Measurements from ENCODE around the gene PSMA7. TPM values are rescaled to one million over a fixed set of nuclear protein-coding genes. Genes with fewer than 3 reads are reported as not detected.

PSMA7 gene
- total RNA-seq, 6 experiments from 2014 or later, result 296 to 357 (median 334) TPM

DNA sequence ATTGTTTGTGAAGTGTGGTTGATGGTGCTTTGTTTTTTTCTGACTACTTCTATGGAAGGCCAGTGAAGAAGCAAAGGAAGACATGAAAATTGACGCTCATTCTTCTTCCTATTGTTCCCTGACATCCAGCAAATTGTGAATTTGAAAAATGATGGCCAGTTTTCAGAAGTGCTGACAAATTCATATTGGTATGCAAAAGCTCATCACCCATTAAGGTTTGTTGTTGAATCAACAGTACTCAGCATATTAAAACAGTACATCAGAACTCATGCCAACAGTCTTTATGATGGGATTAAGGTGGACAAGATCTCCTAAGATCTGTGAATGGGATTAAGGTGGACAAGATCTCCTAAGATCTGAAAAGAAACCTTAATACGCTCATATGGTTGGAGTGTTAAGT lies 38.6 kb upstream of the PSMA7 start:
- no peaks in the 10 kb centered on the region; the same call in 1 of the 2 replicates for H3K27me3 Mint-ChIP-seq (ENCODE audit: insufficient read depth)
- peak overlapping the region; percentile 96 for H3K4me3 Mint-ChIP-seq
- peak overlapping the region; percentile 94 for H3K27ac Mint-ChIP-seq
- peaks cover 7% of the 10 kb centered on the region for H3K36me3 Mint-ChIP-seq (ENCODE audit: low read depth)
- H3K9me3 Mint-ChIP-seq, result no peaks in the 10 kb centered on the region
- TF ChIP-seq, protein P1, sequence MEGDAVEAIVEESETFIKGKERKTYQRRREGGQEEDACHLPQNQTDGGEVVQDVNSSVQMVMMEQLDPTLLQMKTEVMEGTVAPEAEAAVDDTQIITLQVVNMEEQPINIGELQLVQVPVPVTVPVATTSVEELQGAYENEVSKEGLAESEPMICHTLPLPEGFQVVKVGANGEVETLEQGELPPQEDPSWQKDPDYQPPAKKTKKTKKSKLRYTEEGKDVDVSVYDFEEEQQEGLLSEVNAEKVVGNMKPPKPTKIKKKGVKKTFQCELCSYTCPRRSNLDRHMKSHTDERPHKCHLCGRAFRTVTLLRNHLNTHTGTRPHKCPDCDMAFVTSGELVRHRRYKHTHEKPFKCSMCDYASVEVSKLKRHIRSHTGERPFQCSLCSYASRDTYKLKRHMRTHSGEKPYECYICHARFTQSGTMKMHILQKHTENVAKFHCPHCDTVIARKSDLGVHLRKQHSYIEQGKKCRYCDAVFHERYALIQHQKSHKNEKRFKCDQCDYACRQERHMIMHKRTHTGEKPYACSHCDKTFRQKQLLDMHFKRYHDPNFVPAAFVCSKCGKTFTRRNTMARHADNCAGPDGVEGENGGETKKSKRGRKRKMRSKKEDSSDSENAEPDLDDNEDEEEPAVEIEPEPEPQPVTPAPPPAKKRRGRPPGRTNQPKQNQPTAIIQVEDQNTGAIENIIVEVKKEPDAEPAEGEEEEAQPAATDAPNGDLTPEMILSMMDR (IDR thresholded peaks at IDR 0.05), result no peak
- DNase-seq, result no peak
- H3K4me1 Mint-ChIP-seq (ENCODE audit: low read depth), result peaks cover 26% of the 10 kb centered on the region

- Mint-ChIP-seq H3K9me3 (no peaks in the 10 kb centered on the region), H3K4me3 (no peak overlapping the region), H3K4me1 (ENCODE audit: low read depth) (peaks cover 18% of the 10 kb centered on the region), H3K27ac (no peak overlapping the region), H3K36me3 (ENCODE audit: low read depth) (peaks cover 8% of the 10 kb centered on the region), H3K27me3 (ENCODE audit: insufficient read depth) (no peaks in the 10 kb centered on the region; the same call in 1 of the 2 replicates)
- TF ChIP-seq, protein P1 (IDR thresholded peaks at IDR 0.05), result no peak
- no peak for DNase-seq
Observed at GRCh38 chr20:62179162-62179504, 35.9 kb upstream of the PSMA7 start.

DNA sequence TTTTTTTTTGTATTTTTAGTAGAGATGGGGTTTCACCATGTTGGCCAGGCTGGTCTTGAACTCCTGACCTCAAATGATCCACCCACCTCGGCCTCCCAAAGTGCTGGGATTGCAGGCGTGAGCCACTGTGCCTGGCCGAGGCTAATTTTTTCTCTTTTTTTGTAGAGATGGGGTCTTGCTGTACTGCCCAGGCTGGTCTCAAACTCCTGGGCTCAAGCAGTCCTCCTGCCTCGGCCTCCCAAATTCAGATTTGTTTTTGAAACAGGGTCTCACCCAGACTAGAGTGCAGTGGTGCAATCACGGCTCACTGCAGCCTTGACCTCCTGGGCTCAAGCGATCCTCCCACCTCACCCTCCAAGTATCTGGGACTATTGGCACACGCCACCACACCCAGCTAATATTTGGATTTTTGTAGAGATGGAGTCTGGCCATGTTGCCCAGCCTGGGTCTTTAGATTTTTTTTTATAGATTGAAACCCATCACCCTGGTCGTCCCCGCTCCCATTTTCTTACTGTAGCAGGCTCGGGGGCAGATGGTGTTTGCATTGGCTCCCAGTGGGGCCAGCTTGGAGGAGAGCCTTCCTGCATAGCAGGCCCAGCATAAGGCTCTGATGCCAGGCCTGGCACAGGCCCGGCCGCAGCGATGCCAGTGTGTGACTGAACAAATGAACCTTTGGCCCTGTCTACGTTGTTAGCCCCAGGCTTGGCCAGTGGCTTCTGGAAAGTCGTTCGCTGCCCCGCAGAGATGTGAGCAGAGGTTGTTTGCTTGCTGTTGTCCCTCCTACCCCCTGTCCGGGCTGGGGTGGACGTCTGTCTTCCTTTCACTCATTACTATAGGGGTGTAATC lies 35.3 kb upstream of the PSMA7 start:
- Mint-ChIP-seq H3K36me3 (ENCODE audit: low read depth) (peaks cover 8% of the 10 kb centered on the region), H3K4me3 (no peak overlapping the region), H3K4me1 (ENCODE audit: low read depth) (peaks cover 12% of the 10 kb centered on the region), H3K27ac (no peak overlapping the region), H3K27me3 (ENCODE audit: insufficient read depth) (no peaks in the 10 kb centered on the region; the same call in 1 of the 2 replicates), H3K9me3 (no peaks in the 10 kb centered on the region)
- TF ChIP-seq, protein P1 (IDR thresholded peaks at IDR 0.05), result no peak
- no peak for DNase-seq

DNA sequence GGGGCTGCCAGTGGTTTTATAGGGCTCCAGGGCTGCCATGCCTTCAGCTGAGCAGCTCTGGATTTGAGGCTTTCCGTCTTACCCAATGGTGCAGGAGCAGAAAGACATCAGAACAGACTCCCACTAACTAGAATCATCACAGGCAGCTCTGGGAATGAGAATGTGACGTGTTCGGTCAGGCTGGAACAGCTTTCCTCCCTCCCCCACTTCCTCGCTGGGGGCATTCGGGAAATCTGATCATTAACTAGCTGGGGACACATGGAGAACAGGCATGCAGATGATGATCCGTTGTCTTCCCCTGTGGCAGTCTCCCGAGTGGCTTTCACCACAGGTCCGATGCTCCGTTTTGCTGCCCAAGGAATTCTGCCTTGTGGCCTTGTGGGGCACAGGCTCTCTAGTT lies 34.1 kb upstream of the PSMA7 start:
- H3K4me1 Mint-ChIP-seq (ENCODE audit: low read depth), result peaks cover 9% of the 10 kb centered on the region
- peaks cover 5% of the 10 kb centered on the region; the same call in 1 of the 2 replicates for H3K36me3 Mint-ChIP-seq (ENCODE audit: low read depth)
- DNase-seq, result no peak
- TF ChIP-seq, protein P1 (IDR thresholded peaks at IDR 0.05), result no peak
- no peak overlapping the region for H3K27ac Mint-ChIP-seq
- no peak overlapping the region for H3K4me3 Mint-ChIP-seq
- no peaks in the 10 kb centered on the region for H3K9me3 Mint-ChIP-seq
- no peaks in the 10 kb centered on the region for H3K27me3 Mint-ChIP-seq (ENCODE audit: insufficient read depth)

DNA sequence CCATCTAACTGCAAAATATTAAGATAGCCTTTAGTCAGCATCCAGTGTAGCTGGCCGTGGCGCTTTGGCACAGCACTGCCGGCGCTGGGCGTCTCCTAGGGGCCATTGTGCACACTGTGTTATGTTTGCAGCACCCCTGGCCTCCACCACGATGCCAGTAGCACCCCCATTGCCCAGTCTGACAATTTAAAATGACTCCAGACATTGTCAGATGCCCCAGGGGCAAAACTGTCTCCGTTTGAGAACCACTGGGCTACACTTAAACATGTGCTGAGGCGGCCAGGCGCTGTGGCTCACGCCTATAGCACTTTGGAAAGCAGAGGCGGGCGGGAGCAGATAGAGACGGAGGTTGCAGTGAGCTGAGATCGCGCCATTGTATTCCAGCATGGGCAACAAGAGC lies 33.7 kb upstream of the PSMA7 start:
- TF ChIP-seq, protein P1 (IDR thresholded peaks at IDR 0.05), result no peak
- no peaks in the 10 kb centered on the region for H3K9me3 Mint-ChIP-seq
- no peak for DNase-seq

More for the DNA sequence above, 33.7 kb upstream of the PSMA7 start:
- Mint-ChIP-seq H3K4me3 (no peak overlapping the region), H3K27me3 (ENCODE audit: insufficient read depth) (no peaks in the 10 kb centered on the region), H3K4me1 (ENCODE audit: low read depth) (peaks cover 5% of the 10 kb centered on the region), H3K36me3 (ENCODE audit: low read depth) (peaks cover 5% of the 10 kb centered on the region; the same call in 1 of the 2 replicates), H3K27ac (no peak overlapping the region)
